HFF-Myc (cell line): ENCODE results near the gene DDT.

Experiments used
- DNase-seq: peaks from one replicate; pipeline ENCODE4 v3.0.0-alpha.2; 2011; ENCODE audit warnings: low read depth; ENCODE audit errors: extremely low read depth
- H3K4me3 ChIP-seq: replicated peaks from 2 replicates; pipeline ENCODE4 v1.5.1; 2011; ENCODE audit warnings: low read depth, mild to moderate bottlenecking, control low read depth, low read length
- TF ChIP-seq, protein P1 (sequence below): IDR thresholded peaks from 2 replicates; pipeline ENCODE4 v1.5.1; 2012; ENCODE audit warnings: mild to moderate bottlenecking, low read depth, low read length, control low read depth; ENCODE audit errors: missing control alignments

The DDT gene

DNA sequence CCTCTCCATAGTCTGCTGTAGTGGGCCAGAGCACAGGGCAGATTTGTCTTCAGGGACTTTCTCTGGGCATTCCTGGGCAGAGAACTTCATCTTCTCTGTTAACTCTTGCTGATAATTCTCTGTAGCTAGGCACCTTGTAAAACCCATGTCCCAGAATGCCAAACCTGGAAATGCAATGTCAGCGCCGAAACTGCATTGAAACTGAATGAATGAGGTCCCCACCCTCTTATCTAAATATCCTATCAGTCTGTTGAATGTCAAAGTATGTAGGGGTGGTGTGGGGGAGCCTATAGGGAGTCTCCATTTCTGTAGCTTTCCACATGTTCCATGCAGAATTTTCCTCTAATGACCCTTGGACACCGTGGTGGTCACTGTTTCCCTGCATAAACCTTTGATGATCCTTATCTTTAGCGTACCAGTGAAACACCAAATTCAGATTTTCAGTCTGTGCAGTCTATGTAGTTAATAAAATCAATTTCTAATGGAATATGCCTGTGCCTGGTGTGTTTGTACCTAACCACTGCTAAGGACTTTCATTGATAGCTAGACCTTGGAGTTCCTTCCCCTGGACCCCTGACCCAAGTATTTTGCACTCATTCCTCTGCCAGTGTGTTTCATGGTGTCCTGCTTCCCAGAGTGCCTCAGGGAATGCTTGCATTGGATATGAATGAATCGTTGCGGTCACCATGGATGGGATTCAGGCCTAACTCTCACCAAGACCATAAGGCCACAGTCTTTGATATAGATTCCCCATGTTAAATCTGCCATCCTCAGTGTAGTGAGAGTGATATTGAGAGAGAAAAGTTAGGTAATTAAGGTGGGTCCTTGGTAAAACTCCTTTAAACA is 34.4 kb upstream of the DDT start:
- DNase-seq, result no peak
- TF ChIP-seq, protein P1, sequence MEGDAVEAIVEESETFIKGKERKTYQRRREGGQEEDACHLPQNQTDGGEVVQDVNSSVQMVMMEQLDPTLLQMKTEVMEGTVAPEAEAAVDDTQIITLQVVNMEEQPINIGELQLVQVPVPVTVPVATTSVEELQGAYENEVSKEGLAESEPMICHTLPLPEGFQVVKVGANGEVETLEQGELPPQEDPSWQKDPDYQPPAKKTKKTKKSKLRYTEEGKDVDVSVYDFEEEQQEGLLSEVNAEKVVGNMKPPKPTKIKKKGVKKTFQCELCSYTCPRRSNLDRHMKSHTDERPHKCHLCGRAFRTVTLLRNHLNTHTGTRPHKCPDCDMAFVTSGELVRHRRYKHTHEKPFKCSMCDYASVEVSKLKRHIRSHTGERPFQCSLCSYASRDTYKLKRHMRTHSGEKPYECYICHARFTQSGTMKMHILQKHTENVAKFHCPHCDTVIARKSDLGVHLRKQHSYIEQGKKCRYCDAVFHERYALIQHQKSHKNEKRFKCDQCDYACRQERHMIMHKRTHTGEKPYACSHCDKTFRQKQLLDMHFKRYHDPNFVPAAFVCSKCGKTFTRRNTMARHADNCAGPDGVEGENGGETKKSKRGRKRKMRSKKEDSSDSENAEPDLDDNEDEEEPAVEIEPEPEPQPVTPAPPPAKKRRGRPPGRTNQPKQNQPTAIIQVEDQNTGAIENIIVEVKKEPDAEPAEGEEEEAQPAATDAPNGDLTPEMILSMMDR, result no peak

DNA sequence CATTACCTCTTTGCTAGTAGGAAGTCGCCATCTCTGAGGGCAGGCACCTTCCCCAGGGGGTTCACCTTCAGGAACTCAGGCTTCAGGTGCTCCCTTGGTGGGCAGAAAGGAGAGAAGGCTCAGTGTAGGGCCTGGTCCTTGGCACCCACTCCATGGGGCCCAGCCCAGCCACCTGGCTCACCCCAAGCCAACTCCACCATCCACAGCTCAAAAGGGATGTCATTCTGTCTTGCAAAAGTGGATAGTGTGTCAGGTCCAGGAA is 33.7 kb upstream of the DDT start:
- DNase-seq, result no peak
- no peak overlapping the region for H3K4me3 ChIP-seq
- TF ChIP-seq, protein P1, result no peak

More for the DNA sequence above, 34.4 kb upstream of the DDT start:
- no peak overlapping the region for H3K4me3 ChIP-seq

DNA sequence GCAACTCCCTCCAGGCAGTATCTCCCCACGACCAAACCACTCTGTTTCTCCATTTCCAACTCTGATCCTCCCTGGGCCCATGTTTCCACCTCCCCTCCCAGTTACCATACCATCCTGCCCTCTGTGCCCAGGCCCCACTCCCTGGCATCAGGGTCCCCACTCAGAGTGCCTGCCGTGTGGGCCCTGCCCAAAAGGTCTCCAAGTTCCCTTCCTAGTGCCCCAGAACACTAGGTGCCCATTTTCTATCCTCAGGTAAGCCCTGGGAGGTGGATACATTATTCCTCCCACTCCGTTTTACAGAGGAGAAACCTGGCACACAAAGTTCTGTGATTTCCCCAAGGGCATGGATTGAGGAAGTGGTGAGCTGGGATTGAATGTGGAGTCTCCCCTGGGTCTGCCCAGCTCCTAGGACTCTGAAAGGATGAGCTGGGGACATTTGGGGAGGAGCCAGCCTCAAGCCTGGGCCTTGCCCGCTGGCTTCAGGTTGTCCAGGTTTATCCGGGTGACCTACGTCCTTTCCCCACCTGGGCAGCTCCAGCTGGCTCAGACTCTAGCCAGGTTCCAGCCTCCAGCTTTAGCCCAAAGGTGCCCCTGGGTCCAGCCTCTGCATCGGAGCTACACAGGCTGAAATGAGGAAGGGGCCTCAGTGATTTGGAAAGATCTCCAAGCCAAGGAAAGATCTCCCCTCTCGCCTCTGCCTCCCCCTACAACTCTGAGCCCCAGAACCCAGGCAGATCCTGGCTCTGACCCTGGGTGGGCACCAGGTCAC is 33.2 kb upstream of the DDT start:
- TF ChIP-seq, protein P1, result no peak
- H3K4me3 ChIP-seq, result no peak overlapping the region
- DNase-seq, result no peak

DNA sequence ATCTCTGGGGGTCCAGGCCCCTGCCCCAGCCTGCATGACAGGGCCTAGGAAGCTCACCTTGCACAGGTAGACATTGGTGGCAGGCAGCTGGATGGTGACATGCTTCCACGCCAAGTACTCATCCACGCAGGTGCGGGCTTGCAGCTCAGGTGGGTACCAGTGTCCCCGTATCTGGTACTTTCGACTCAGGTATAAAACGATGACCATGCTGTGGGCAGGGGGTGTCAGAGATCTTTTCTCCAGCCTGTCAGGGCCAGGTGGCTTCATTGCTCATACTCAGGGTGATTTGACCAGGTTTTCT is 32.6 kb upstream of the DDT start:
- TF ChIP-seq, protein P1, result no peak
- H3K4me3 ChIP-seq, result no peak overlapping the region
- no peak for DNase-seq

DNA sequence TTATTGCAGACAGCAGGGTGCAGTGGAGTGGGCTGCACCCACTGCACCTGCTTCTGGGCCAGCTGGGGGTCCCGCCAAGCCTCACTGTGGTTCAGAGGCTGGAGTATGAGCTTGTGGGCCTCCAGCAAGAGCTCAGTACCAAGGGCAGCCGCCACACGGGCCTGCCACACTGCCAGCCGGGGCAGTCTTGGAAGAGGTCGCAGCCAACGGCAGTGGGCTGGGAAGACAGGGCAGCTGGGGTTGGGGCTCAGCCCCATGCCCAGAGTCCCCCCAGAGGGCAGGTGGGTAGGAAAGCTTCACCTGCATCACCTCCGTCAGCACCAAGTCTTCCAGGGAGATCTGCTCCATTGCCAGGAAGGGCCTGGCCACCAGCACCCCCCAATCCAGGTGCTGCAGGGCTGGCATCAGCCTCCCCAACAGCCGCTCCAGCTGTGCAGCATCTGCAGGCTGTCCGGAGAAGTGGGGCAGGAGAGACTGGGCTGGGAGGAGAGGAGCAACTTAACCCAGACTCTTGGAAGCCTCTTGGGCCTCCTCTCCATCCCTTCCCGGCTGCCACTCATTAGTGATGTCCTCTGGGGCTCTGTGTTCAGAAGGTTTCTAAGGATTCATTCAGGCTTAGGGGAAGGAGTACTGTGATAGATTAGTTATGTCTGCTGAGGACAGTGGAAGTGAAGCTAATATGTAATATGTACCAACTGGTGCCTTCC is 32.1 kb upstream of the DDT start:
- H3K4me3 ChIP-seq, result no peak overlapping the region
- TF ChIP-seq, protein P1, result no peak
- no peak for DNase-seq

DNA sequence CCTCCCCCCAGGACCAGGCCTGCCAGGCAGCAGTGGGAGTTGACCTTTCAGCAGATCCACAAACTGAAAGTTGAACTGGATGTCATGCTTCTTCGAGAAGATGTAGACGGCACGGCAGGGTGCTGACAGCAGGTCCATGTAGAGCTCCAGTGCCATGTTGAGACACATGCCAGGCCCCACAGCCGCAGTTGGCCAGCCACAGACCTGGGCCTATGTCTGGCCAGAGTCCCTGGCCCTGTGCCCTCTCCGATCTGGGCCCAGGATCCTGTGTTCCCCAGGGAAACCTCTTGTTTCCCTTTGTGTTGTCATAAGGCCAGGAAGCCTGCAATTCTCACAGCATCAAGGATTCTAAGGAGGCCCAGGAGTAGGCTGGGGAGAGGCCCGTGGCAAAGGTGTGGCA is 31.0 kb upstream of the DDT start, which contains the start of gene GSTT4:
Gene GSTT4 (minus strand): TSS at position 253 of the 400 bp plus-strand sequence. CDS start 97 bp downstream, at position 156.
- no peak within 1 kb of the TSS for H3K4me3 ChIP-seq
- no peak for DNase-seq
- TF ChIP-seq, protein P1, result no peak
